Activated T-helper 17 cell treated with anti-CD3 and anti-CD28 coated beads, Interleukin-2, amount 50 U/mL, for 72 hours (primary cell): ENCODE data around the gene MAP3K21. TPM values are rescaled to one million over a fixed set of nuclear protein-coding genes. Genes with fewer than 3 reads are reported as not detected.

Experiments
- total RNA-seq, 2 donors: library from RNA; stranded (reverse); gene quantifications; one replicate each; pipeline ENCODE4 v1.2.3, GENCODE V29; 2022

Gene MAP3K21
- total RNA-seq, 2 donors from 2014 or later: 7.3 to 17.7 TPM

Other genes with a start within 250 kb of the MAP3K21 start
- gene PCNX2, start 32.0 kb upstream of the MAP3K21 start, total RNA-seq: 10 to 100 TPM; 21.3 to 25.9 TPM